ENCODE data around the gene INPP5J.

INPP5J gene

GRCh38 chr22:31120230-31120629 is 2.5 kb upstream of the INPP5J start:
- peak in 1 of 2 experiments; percentile 12 for DNase-seq
- TF ChIP-seq POLR2A (IDR thresholded peaks at IDR 0.05; ENCODE audit: low read length), result no peak
- TF ChIP-seq GATA1 (IDR thresholded peaks at IDR 0.05; ENCODE audit: low read depth, low read length), result no peak

GRCh38 chr22:31120642-31121041 is 2.1 kb upstream of the INPP5J start:
- TF ChIP-seq POLR2A (IDR thresholded peaks at IDR 0.05; ENCODE audit: low read length) (no peak), GATA1 (IDR thresholded peaks at IDR 0.05; ENCODE audit: low read depth, low read length) (no peak)

GRCh38 chr22:31121403-31121802 is 1.4 kb upstream of the INPP5J start:
- no peak for DNase-seq
- no peak for TF ChIP-seq GATA1 (IDR thresholded peaks at IDR 0.05; ENCODE audit: low read depth, low read length)
- TF ChIP-seq POLR2A (IDR thresholded peaks at IDR 0.05; ENCODE audit: low read length), result no peak

More at GRCh38 chr22:31120642-31121041, 2.1 kb upstream of the INPP5J start:
- no peak for DNase-seq

- no peak for TF ChIP-seq POLR2A (IDR thresholded peaks at IDR 0.05; ENCODE audit: low read length)
- no peak for TF ChIP-seq GATA1 (IDR thresholded peaks at IDR 0.05; ENCODE audit: low read depth, low read length)
- DNase-seq, result no peak
Measured at GRCh38 chr22:31122196-31122531, 602 bp upstream of the INPP5J start.

- DNase-seq, result no peak
Measured at GRCh38 chr22:31123292-31123602, 481 bp downstream of the INPP5J start.

GRCh38 chr22:31124290-31124689 is 1.5 kb downstream of the INPP5J start:
- TF ChIP-seq POLR2A (IDR thresholded peaks at IDR 0.05; ENCODE audit: low read length), result no peak
- TF ChIP-seq GATA1 (IDR thresholded peaks at IDR 0.05; ENCODE audit: low read depth, low read length), result no peak
- no peak for DNase-seq

More at GRCh38 chr22:31123292-31123602, 481 bp downstream of the INPP5J start:
- no peak for TF ChIP-seq GATA1 (IDR thresholded peaks at IDR 0.05; ENCODE audit: low read depth, low read length)
- TF ChIP-seq POLR2A (IDR thresholded peaks at IDR 0.05; ENCODE audit: low read length), result no peak

GRCh38 chr22:31124811-31125465 is 2.2 kb downstream of the INPP5J start:
- no peak for TF ChIP-seq GATA1 (IDR thresholded peaks at IDR 0.05; ENCODE audit: low read depth, low read length)
- TF ChIP-seq POLR2A (IDR thresholded peaks at IDR 0.05; ENCODE audit: low read length), result no peak
- DNase-seq, result no peak

- DNase-seq, result no peak
Measured at GRCh38 chr22:31125521-31126117, 2.9 kb downstream of the INPP5J start.

GRCh38 chr22:31126128-31126868 is 3.5 kb downstream of the INPP5J start:
- DNase-seq, result no peak
- TF ChIP-seq GATA1 (IDR thresholded peaks at IDR 0.05; ENCODE audit: low read depth, low read length), result no peak
- TF ChIP-seq POLR2A (IDR thresholded peaks at IDR 0.05; ENCODE audit: low read length), result no peak

More at GRCh38 chr22:31125521-31126117, 2.9 kb downstream of the INPP5J start:
- TF ChIP-seq POLR2A (IDR thresholded peaks at IDR 0.05; ENCODE audit: low read length), result no peak
- TF ChIP-seq GATA1 (IDR thresholded peaks at IDR 0.05; ENCODE audit: low read depth, low read length), result no peak

- no peak for DNase-seq
- no peak for TF ChIP-seq GATA1 (IDR thresholded peaks at IDR 0.05; ENCODE audit: low read depth, low read length)
- TF ChIP-seq POLR2A (IDR thresholded peaks at IDR 0.05; ENCODE audit: low read length), result no peak
Measured at GRCh38 chr22:31126869-31127175, 4.1 kb downstream of the INPP5J start.

- no peak for DNase-seq
- no peak for TF ChIP-seq GATA1 (IDR thresholded peaks at IDR 0.05; ENCODE audit: low read depth, low read length)
- no peak for TF ChIP-seq POLR2A (IDR thresholded peaks at IDR 0.05; ENCODE audit: low read length)
Measured at GRCh38 chr22:31127181-31127772, 4.5 kb downstream of the INPP5J start.

GRCh38 chr22:31128156-31128555 is 5.4 kb downstream of the INPP5J start:
- TF ChIP-seq POLR2A (IDR thresholded peaks at IDR 0.05; ENCODE audit: low read length), result no peak
- TF ChIP-seq GATA1 (IDR thresholded peaks at IDR 0.05; ENCODE audit: low read depth, low read length), result no peak
- no peak for DNase-seq

GRCh38 chr22:31130873-31131272 is 8.1 kb downstream of the INPP5J start:
- no peak for DNase-seq
- TF ChIP-seq GATA1 (IDR thresholded peaks at IDR 0.05; ENCODE audit: low read depth, low read length) (no peak), POLR2A (IDR thresholded peaks at IDR 0.05; ENCODE audit: low read length) (no peak)

GRCh38 chr22:31133911-31134310 is 11.1 kb downstream of the INPP5J start:
- DNase-seq, result no peak
- TF ChIP-seq POLR2A (IDR thresholded peaks at IDR 0.05; ENCODE audit: low read length), result no peak
- no peak for TF ChIP-seq GATA1 (IDR thresholded peaks at IDR 0.05; ENCODE audit: low read depth, low read length)

All from erythroblast (primary cell).